HEK293 (cell line): ENCODE measurements around the gene ITPR2.

Experiments used
- CTCF ChIP-seq: fragments of 450-650 bp; formaldehyde crosslinking; IDR thresholded peaks from 2 replicates; pipeline ENCODE4 v1.5.1; 2016; ENCODE audit warnings: missing biosample characterization, missing genetic modification characterization
- GLI4 ChIP-seq: fragments of 450-650 bp; formaldehyde crosslinking; IDR thresholded peaks from 2 replicates; pipeline ENCODE4 v1.5.1; 2016; ENCODE audit warnings: missing biosample characterization, missing genetic modification characterization
- REST ChIP-seq: fragments of 450-650 bp; formaldehyde crosslinking; IDR thresholded peaks from 2 replicates; pipeline ENCODE4 v1.5.1; 2016; ENCODE audit warnings: missing biosample characterization, missing genetic modification characterization
- ZNF133 ChIP-seq: fragments of 450-650 bp; formaldehyde crosslinking; IDR thresholded peaks from 2 replicates; pipeline ENCODE4 v1.5.1; 2016; ENCODE audit warnings: missing biosample characterization, missing genetic modification characterization
- ZNF174 ChIP-seq: fragments of 450-650 bp; formaldehyde crosslinking; IDR thresholded peaks from 2 replicates; pipeline ENCODE4 v1.5.0; 2017; ENCODE audit warnings: missing biosample characterization, mild to moderate bottlenecking, missing genetic modification characterization
- ZNF292 ChIP-seq: fragments of 450-650 bp; formaldehyde crosslinking; IDR thresholded peaks from 2 replicates; pipeline ENCODE4 v1.5.1; 2016; ENCODE audit warnings: low read depth, missing biosample characterization, missing genetic modification characterization, borderline replicate concordance
- ZNF350 ChIP-seq: fragments of 450-650 bp; formaldehyde crosslinking; IDR thresholded peaks from 2 replicates; pipeline ENCODE4 v1.5.0; 2017; ENCODE audit warnings: missing biosample characterization, mild to moderate bottlenecking, missing genetic modification characterization
- ZNF366 ChIP-seq: fragments of 450-650 bp; formaldehyde crosslinking; conservative IDR thresholded peaks from 2 replicates; pipeline ENCODE4 v1.5.1; 2016; ENCODE audit warnings: missing biosample characterization, missing genetic modification characterization
- ZNF560 ChIP-seq: fragments of 450-650 bp; formaldehyde crosslinking; IDR thresholded peaks from 2 replicates; pipeline ENCODE4 v1.5.1; 2017; ENCODE audit warnings: missing biosample characterization, missing genetic modification characterization, borderline replicate concordance
- ZNF571 ChIP-seq: fragments of 450-650 bp; formaldehyde crosslinking; IDR thresholded peaks from 2 replicates; pipeline ENCODE4 v1.5.0; 2017; ENCODE audit warnings: missing biosample characterization, missing genetic modification characterization
- ZNF610 ChIP-seq: fragments of 450-650 bp; formaldehyde crosslinking; IDR thresholded peaks from 2 replicates; pipeline ENCODE4 v1.5.1; 2016; ENCODE audit warnings: missing biosample characterization, missing genetic modification characterization, borderline replicate concordance
- ZNF701 ChIP-seq: fragments of 450-650 bp; formaldehyde crosslinking; IDR thresholded peaks from 2 replicates; pipeline ENCODE4 v1.5.1; 2016; ENCODE audit warnings: missing biosample characterization, missing genetic modification characterization
- ZNF707 ChIP-seq: fragments of 450-650 bp; formaldehyde crosslinking; IDR thresholded peaks from 2 replicates; pipeline ENCODE4 v1.5.1; 2016; ENCODE audit warnings: missing biosample characterization, missing genetic modification characterization
- ZNF785 ChIP-seq: fragments of 450-650 bp; formaldehyde crosslinking; IDR thresholded peaks from 2 replicates; pipeline ENCODE4 v1.5.1; 2016; ENCODE audit warnings: missing biosample characterization, missing genetic modification characterization

DNA sequence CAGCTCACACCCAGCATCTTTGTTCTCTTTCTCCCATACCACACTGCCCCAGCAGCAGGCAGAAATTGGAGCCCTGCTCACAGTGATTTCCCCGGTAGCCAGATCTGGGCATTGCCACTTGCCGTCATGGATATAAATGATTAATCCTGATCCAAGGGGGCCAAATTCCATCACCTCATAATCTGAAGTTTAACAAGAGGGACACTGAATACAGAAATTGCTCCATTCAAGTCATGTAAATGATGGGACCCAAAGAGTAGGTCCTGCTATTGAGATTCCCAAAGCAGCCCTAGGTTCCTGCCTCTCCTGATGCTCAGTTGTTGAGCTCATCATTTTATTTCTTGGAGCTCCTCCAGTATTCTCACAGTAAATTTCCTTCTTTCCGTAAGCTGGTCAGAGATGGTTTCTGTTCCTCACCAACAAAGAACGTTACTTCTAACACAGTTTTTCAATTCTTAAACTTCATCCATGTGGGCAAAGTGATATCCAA, 11.7 kb downstream of the ITPR2 start:
- TF ChIP-seq ZNF571 (tag by site-specific recombination) = no peak
- no peak for TF ChIP-seq ZNF610 (tag by site-specific recombination)
- TF ChIP-seq CTCF = no peak
- no peak for TF ChIP-seq ZNF133 (tag by site-specific recombination)
- no peak for TF ChIP-seq ZNF350 (tag by site-specific recombination)
- no peak for TF ChIP-seq REST (tag by site-specific recombination)
- TF ChIP-seq ZNF560 (tag by site-specific recombination) = no peak
- no peak for TF ChIP-seq ZNF292 (tag by site-specific recombination)
- no peak for TF ChIP-seq ZNF701
- TF ChIP-seq ZNF366 (tag by site-specific recombination) = no peak
- TF ChIP-seq GLI4 (tag by site-specific recombination) = no peak
- TF ChIP-seq ZNF785 (tag by site-specific recombination) = no peak
- TF ChIP-seq ZNF174 (tag by site-specific recombination) = no peak
- TF ChIP-seq ZNF707 (tag by site-specific recombination) = no peak
